GM21423 (cell line): ENCODE measurements around the gene TAF11L7.
"Not testable (repeated sequence)": the region's sequence is repeated elsewhere in the genome, so short reads cannot be mapped to it uniquely, and the experiment has no call there.

Experiments
- ATAC-seq: cut with Tn5 transposase; IDR thresholded peaks from one replicate; pipeline ENCODE4 v1.9.1; 2021; ENCODE audit warnings: mild to moderate bottlenecking, moderate library complexity; ENCODE audit not compliant: unreplicated experiment

Gene TAF11L7

GRCh38 chr5:17585658-17586057, at the start of gene TAF11L7:
TAF11L7 (minus strand) TSS chr5:17585758.
- ATAC-seq, result not testable (repeated sequence)

- no peak for ATAC-seq
Measured at GRCh38 chr5:17634160-17634559, 48.6 kb upstream of the TAF11L7 start, which contains the start of gene TAF11L14. TAF11L14 (plus strand) TSS chr5:17634460.

- ATAC-seq, result not testable (repeated sequence)
Measured at GRCh38 chr5:17631788-17632187, 46.2 kb upstream of the TAF11L7 start, which contains the start of gene TAF11L13. TAF11L13 (plus strand) TSS chr5:17632088.

- no peak for ATAC-seq
Measured at GRCh38 chr5:17625686-17626085, 40.1 kb upstream of the TAF11L7 start.

GRCh38 chr5:17620627-17621026, 35.1 kb upstream of the TAF11L7 start:
- no peak for ATAC-seq

- no peak for ATAC-seq
Measured at GRCh38 chr5:17619354-17619753, 33.8 kb upstream of the TAF11L7 start.

GRCh38 chr5:17614872-17615605, 29.5 kb upstream of the TAF11L7 start:
- ATAC-seq, result no peak

- not testable (repeated sequence) for ATAC-seq
Measured at GRCh38 chr5:17610092-17610491, 24.5 kb upstream of the TAF11L7 start, which contains the start of gene TAF11L12. TAF11L12 (plus strand) TSS chr5:17610392.

GRCh38 chr5:17607461-17607860, 21.9 kb upstream of the TAF11L7 start:
- ATAC-seq, result not testable (repeated sequence)

GRCh38 chr5:17604951-17605350, 19.4 kb upstream of the TAF11L7 start:
- no peak for ATAC-seq

GRCh38 chr5:17603880-17604279, 18.3 kb upstream of the TAF11L7 start, which contains the start of gene TAF11L11:
TAF11L11 (plus strand) TSS chr5:17604183.
- not testable (repeated sequence) for ATAC-seq

GRCh38 chr5:17597728-17598127, 12.2 kb upstream of the TAF11L7 start, which contains the start of gene TAF11L10:
TAF11L10 (minus strand) TSS chr5:17597828.
- ATAC-seq, result not testable (repeated sequence)

GRCh38 chr5:17594255-17594654, 8.7 kb upstream of the TAF11L7 start, which contains the start of gene TAF11L9:
TAF11L9 (minus strand) TSS chr5:17594394.
- not testable (repeated sequence) for ATAC-seq

- not testable (repeated sequence) for ATAC-seq
Measured at GRCh38 chr5:17590860-17591259, 5.3 kb upstream of the TAF11L7 start, which contains the start of gene TAF11L8. TAF11L8 (minus strand) TSS chr5:17590960.
